ENCODE data around the gene ABHD12B.

- TF ChIP-seq POLR2A (IDR thresholded peaks at IDR 0.05; ENCODE audit: low read depth, low read length) = no peak
- no peak for TF ChIP-seq POLR2AphosphoS5 (IDR thresholded peaks at IDR 0.05; ENCODE audit: low read depth, low read length)
Measured at GRCh38 chr14:50829489-50830043, 42.3 kb upstream of the ABHD12B start.

Measured in GM12891 (cell line).